Heart left ventricle (tissue), 16 donors: ENCODE data around the gene SH3RF3. TPM values are rescaled to one million over a fixed set of nuclear protein-coding genes. Genes with fewer than 3 reads are reported as not detected.

Experiments
- ATAC-seq, 4 donors: fragments of 200-7000 bp; cut with Tn5 transposase; one replicate each; pipeline ENCODE4 v1.9.1; 2020 to 2022; ENCODE audit warnings: moderate library complexity in 4 of 4, mild to moderate bottlenecking in 3 of 4, moderate number of reproducible peaks in 1 of 4
- DNase-seq, 5 donors: peaks; one replicate each; pipeline ENCODE4 v3.0.0-alpha.2; 2020
- H3K27ac ChIP-seq, 12 donors: fragments of 200-600 bp; sonication (generic) in 4 of 12; one replicate each; pipeline versions ENCODE4 v1.5.0 to v1.8.0; 2016 to 2022; ENCODE audit warnings: mild to moderate bottlenecking in 2 of 12
- H3K27me3 ChIP-seq, 9 donors: fragments of 200-600 bp; sonication (generic) in 2 of 9; one replicate each; pipeline versions ENCODE4 v1.5.1 to v1.8.0; 2016 to 2022; ENCODE audit warnings: mild to moderate bottlenecking in 3 of 9
- H3K36me3 ChIP-seq, 9 donors: fragments of 200-600 bp; sonication (generic) in 2 of 9; one replicate each; pipeline versions ENCODE4 v1.5.0 to v1.8.0; 2018 to 2022; ENCODE audit warnings: mild to moderate bottlenecking in 2 of 9
- H3K4me1 ChIP-seq, 12 donors: fragments of 200-600 bp; sonication (generic) in 4 of 12; one replicate each; pipeline versions ENCODE4 v1.5.0 to v1.8.0; 2016 to 2022; ENCODE audit warnings: mild to moderate bottlenecking in 3 of 12
- H3K4me3 ChIP-seq, 12 donors: fragments of 200-600 bp; sonication (generic) in 4 of 12; one replicate each; pipeline versions ENCODE4 v1.5.0 to v1.8.0; 2017 to 2022; ENCODE audit warnings: mild to moderate bottlenecking in 9 of 12, moderate library complexity in 4 of 12
- H3K9me3 ChIP-seq, 12 donors: fragments of 200-600 bp; sonication (generic) in 4 of 12; one replicate each; pipeline versions ENCODE4 v1.5.0 to v1.8.0; 2016 to 2022; ENCODE audit warnings: mild to moderate bottlenecking in 1 of 12
- POLR2A ChIP-seq, 2 donors: fragments of 450-650 bp; IDR thresholded peaks; one replicate each; pipeline ENCODE4 v1.6.1; 2017; ENCODE audit warnings: antibody characterized with exemption in 2 of 2, mild to moderate bottlenecking in 2 of 2, moderate library complexity in 2 of 2
- WGBS, 4 donors: extraction: QIAGEN DNeasy Blood & Tissue Kit in 2 of 4; methylation state at CpG; one replicate each; pipeline versions ENCODE4 v1.1.5 to v1.1.7; 2013 to 2018; 5-methylcytosine and 5-hydroxymethylcytosine counted together
- intact Hi-C, 10 donors: fragments of 100-400 bp; cut with DNase I; formaldehyde crosslinking; loops; one replicate each; pipeline versions ENCODE4 v1.11.1 to v1.14.2; 2022
- polyA plus RNA-seq, 2 donors: library from polyadenylated mRNA; stranded (reverse); fragments of 200-250 nt; gene quantifications; one replicate each; pipeline ENCODE4 v1.2.3, GENCODE V29; 2013
- total RNA-seq, 9 donors: library from RNA; depleted of rRNA in 2 of 9; stranded (reverse); fragments of >200 nt in 2 of 9; fragmentation: NEBNext Ultra II Directional in 3 of 9; extraction: Animal tissue kit (Norgen Biotek cat#: 25700) in 3 of 9; gene quantifications; one replicate each; pipeline versions ENCODE4 v1.1.0 to v1.2.4, GENCODE V29; 2016 to 2023
- TF ChIP-seq, protein P1 (sequence below), 12 donors: fragments of 200-600 bp; sonication (generic) in 4 of 12; IDR thresholded peaks; one replicate each; pipeline versions ENCODE4 v1.5.0 to v1.8.0; 2018 to 2022; ENCODE audit warnings: antibody characterized with exemption in 12 of 12, mild to moderate bottlenecking in 5 of 12
- donor health status: ischemic (EF 13 %, LVEDD 7.1; RV severe dilation, severe dysfunction).
- donor health status: healthy with polysubstance abuse.
- donor health status: DM: no; HTN: yes; CAD: no.
- donor health status: DM: no; HTN: no; CAD: no.
- donor health status: ischemic (EF 25% LVEDD 6.9; RV normal size, moderate dysfunction).
- donor health status: ischemic (EF 25% LVEDD 5.7; RV mildly dilated, moderate dysfunction).
- donor health status: healthy.
- donor health status: DM: yes; HTN: yes; CAD: no.
- donor health status: ischemic (EF 35%, LVEDD 5.7; RV mildly dilated, moderate dysfunction).
- donor health status: nonischemic (EF 11% LVEDD 7.7; RV severe dilation, severe dysfunction).
- donor health status: DM: yes; HTN: yes; CAD: no.
- donor health status: PGD.
- donor health status: ischemic (EF 29% LVEDD 5.4; RV normal size, mild dysfunction).
- donor health status: nonischemic (EF 23%, LVEDD 6.1; RV moderate dilation, normal function).

Gene SH3RF3
- total and polyA plus RNA-seq, 11 donors: 5.2 to 15.7 (median 7.9) TPM

DNA sequence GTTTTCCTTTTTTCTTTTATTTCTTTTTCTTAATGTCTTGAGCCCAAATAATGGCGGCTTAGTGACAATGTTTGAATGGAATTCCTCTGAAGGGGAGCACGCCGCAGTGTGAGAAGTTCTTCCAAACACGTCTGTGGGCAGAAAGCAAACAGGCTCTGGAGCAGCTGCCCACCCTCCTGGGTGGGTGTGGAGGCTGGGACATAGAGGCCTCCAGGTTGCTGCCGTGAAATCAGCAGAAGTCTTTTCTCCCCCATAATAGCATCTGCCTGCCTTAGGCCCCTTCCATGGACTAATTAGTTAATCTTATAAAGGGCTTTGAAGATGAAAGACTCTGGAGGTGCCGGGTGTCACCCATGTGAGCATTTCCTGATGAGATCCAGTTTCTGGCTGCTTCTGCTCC, 213.9 kb downstream of the SH3RF3 start:
- peaks cover 0 to 7% (median 0%) of the 10 kb centered on the region in 12 donors for H3K4me1 ChIP-seq
- ATAC-seq (no peak), DNase-seq (no peak)
- no peaks in the 10 kb centered on the region for H3K36me3 ChIP-seq
- no peak overlapping the region for H3K4me3 ChIP-seq
- H3K9me3 ChIP-seq: no peaks in the 10 kb centered on the region
- H3K27ac ChIP-seq: no peak overlapping the region
- intact Hi-C loops: loop anchor here in 1 of 10 donors (10.0 kb wide), 1 partner anchor 142 kb away; no protein-coding TSS in a partner anchor
- TF ChIP-seq POLR2A (IDR thresholded peaks at IDR 0.05): no peak
- TF ChIP-seq, protein P1, sequence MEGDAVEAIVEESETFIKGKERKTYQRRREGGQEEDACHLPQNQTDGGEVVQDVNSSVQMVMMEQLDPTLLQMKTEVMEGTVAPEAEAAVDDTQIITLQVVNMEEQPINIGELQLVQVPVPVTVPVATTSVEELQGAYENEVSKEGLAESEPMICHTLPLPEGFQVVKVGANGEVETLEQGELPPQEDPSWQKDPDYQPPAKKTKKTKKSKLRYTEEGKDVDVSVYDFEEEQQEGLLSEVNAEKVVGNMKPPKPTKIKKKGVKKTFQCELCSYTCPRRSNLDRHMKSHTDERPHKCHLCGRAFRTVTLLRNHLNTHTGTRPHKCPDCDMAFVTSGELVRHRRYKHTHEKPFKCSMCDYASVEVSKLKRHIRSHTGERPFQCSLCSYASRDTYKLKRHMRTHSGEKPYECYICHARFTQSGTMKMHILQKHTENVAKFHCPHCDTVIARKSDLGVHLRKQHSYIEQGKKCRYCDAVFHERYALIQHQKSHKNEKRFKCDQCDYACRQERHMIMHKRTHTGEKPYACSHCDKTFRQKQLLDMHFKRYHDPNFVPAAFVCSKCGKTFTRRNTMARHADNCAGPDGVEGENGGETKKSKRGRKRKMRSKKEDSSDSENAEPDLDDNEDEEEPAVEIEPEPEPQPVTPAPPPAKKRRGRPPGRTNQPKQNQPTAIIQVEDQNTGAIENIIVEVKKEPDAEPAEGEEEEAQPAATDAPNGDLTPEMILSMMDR (IDR thresholded peaks at IDR 0.05): no peak
- no peaks in the 10 kb centered on the region for H3K27me3 ChIP-seq
- WGBS, 4 donors: 93 to 98% (median 96%) methylated on average over 6 of the region's 6 CpGs

DNA sequence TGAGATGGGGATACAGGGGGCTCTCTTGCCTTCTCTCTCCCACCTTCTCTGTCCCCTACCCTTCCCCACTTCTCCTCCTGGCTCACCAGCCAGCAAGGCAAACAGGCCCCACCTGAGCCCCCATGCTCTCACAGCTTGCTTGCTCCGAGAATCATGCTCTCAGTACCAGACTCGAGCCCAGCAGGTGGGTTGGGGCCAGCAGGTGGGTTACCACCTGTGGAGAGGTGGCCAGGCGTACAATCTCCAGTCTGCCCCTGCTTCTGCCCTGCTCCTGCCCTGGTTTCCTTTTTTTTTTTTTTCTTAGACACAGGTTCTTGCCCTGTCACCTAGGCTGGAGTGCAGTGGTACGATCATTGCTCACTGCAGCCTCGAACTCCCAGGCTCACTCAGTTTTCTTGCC, 214.5 kb downstream of the SH3RF3 start:
- 93 to 97% (median 94%) methylated on average over 5 of the region's 5 CpGs for whole genome bisulfite sequencing, 4 donors
- ATAC-seq (no peak), DNase-seq (no peak)
- H3K36me3 ChIP-seq: no peaks in the 10 kb centered on the region
- no peak overlapping the region for H3K27ac ChIP-seq
- H3K27me3 ChIP-seq: no peaks in the 10 kb centered on the region
- H3K4me1 ChIP-seq: peaks cover 0 to 12% (median under 1%) of the 10 kb centered on the region in 12 donors
- no peak overlapping the region for H3K4me3 ChIP-seq
- intact Hi-C loops: loop anchor here in 1 of 10 donors (10.0 kb wide), 1 partner anchor 141 kb away; no protein-coding TSS in a partner anchor
- no peaks in the 10 kb centered on the region for H3K9me3 ChIP-seq
- TF ChIP-seq POLR2A (IDR thresholded peaks at IDR 0.05): no peak
- TF ChIP-seq, protein P1 (IDR thresholded peaks at IDR 0.05): no peak

DNA sequence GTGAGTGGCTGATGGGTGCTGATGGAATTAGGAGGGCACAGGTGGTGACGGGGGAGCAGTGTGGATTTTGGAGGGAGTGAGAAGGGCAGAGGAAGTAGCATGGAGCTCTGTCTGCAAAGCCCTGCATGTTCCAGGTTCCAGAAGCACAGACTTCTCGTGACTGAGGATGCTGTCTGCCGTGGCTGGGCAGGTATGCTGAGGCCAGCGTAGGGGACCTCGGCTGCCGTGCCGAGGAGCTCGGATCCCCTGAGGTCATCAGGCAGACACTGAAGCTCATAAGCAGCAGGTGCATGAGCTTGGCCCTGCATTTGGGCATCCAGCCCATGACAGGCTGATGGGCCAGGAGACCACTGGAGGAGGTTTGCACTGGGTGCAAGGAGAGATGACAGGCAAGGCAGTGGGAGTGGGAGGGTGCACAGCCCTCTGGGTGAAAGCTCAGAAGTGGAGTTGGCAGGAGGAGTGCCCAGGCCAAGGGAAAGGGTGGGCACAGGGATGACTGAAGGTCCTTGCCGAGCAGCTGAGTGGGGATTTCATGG, 215.3 kb downstream of the SH3RF3 start:
- no peak for ATAC-seq
- Histone ChIP-seq H3K36me3 (no peaks in the 10 kb centered on the region), H3K27ac (no peak overlapping the region), H3K9me3 (no peaks in the 10 kb centered on the region), H3K4me1 (peaks cover 4 to 21% (median 9%) of the 10 kb centered on the region in 12 donors), H3K4me3 (no peak overlapping the region), H3K27me3 (no peaks in the 10 kb centered on the region)
- no peak for DNase-seq
- WGBS, 4 donors: 91 to 97% (median 96%) methylated on average over 9 of the region's 9 CpGs
- intact Hi-C loops: loop anchor here in 1 of 10 donors (10.0 kb wide), 1 partner anchor 140 kb away; no protein-coding TSS in a partner anchor
- no peak for TF ChIP-seq POLR2A (IDR thresholded peaks at IDR 0.05)
- TF ChIP-seq, protein P1 (IDR thresholded peaks at IDR 0.05): no peak

DNA sequence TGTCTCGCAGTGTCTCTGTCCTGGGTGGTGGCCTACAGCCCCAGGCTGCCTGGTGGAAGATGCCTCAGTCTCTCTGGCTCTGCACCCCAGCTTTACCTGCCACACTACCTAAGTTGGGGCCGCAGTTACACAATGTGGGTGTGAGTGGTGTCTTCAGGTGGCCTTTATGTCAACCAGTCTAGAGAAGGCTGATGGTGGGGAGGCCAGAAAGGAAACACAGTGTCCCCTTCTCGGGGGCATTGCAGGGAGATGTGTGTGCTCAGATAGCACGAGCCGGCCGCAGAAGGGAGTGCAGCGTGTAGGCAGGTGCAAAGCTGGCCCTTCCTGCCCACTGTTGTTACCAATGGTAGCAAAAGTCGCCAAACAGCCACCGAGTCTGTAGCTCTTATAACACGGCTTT, 216.1 kb downstream of the SH3RF3 start:
- no peaks in the 10 kb centered on the region for H3K27me3 ChIP-seq
- DNase-seq (no peak), ATAC-seq (no peak)
- intact Hi-C loops: loop anchor here in 2 of 10 donors (5.0 to 10.0 kb wide), 2 partner anchors 82 to 140 kb away; no protein-coding TSS in a partner anchor
- TF ChIP-seq POLR2A (IDR thresholded peaks at IDR 0.05): no peak
- TF ChIP-seq, protein P1 (IDR thresholded peaks at IDR 0.05): no peak
- no peaks in the 10 kb centered on the region for H3K36me3 ChIP-seq
- no peaks in the 10 kb centered on the region for H3K9me3 ChIP-seq
- WGBS, 4 donors: 86 to 97% (median 94%) methylated on average over 10 of the region's 10 CpGs
- H3K4me3 ChIP-seq: no peak overlapping the region
- peaks cover 9 to 25% (median 16%) of the 10 kb centered on the region in 12 donors for H3K4me1 ChIP-seq
- no peak overlapping the region for H3K27ac ChIP-seq
